ENCODE results near the gene TAAR2. TPM values are rescaled to one million over a fixed set of nuclear protein-coding genes. Genes with fewer than 3 reads are reported as not detected.
"Not testable (repeated sequence)": the region's sequence is repeated elsewhere in the genome, so short reads cannot be mapped to it uniquely, and the experiment has no call there.

The TAAR2 gene
- total RNA-seq, 1 donor from 2014 or later, result not detected

- DNase-seq (ENCODE audit: low read depth in 2 of 2), result no peak
Measured at GRCh38 chr6:132612449-132613108, 11.5 kb downstream of the TAAR2 start.

- DNase-seq (ENCODE audit: low read depth in 2 of 2), result no peak
Measured at GRCh38 chr6:132611616-132612015, 12.5 kb downstream of the TAAR2 start.

GRCh38 chr6:132607544-132608233, 16.4 kb downstream of the TAAR2 start:
- no peak for DNase-seq (ENCODE audit: low read depth in 2 of 2)

- DNase-seq (ENCODE audit: low read depth in 2 of 2), result no peak
Measured at GRCh38 chr6:132604635-132605152, 19.4 kb downstream of the TAAR2 start.

GRCh38 chr6:132600900-132601299, 23.2 kb downstream of the TAAR2 start:
- DNase-seq (ENCODE audit: low read depth in 2 of 2), result not testable (repeated sequence)

- no peak for DNase-seq (ENCODE audit: low read depth in 2 of 2)
Measured at GRCh38 chr6:132598473-132598872, 25.6 kb downstream of the TAAR2 start.

- DNase-seq (ENCODE audit: low read depth in 2 of 2), result no peak
Measured at GRCh38 chr6:132596201-132596600, 27.9 kb downstream of the TAAR2 start.

- no peak for DNase-seq (ENCODE audit: low read depth in 2 of 2)
Measured at GRCh38 chr6:132592855-132593254, 31.2 kb downstream of the TAAR2 start.

- DNase-seq (ENCODE audit: low read depth in 2 of 2), result no peak
Measured at GRCh38 chr6:132590362-132590761, 33.7 kb downstream of the TAAR2 start.

- no peak for DNase-seq (ENCODE audit: low read depth in 2 of 2)
Measured at GRCh38 chr6:132589454-132589853, 34.6 kb downstream of the TAAR2 start, which contains the start of gene TAAR5. Gene TAAR5, minus strand, starts transcription at chr6:132589741. Its CDS starts 55 bp downstream, at chr6:132589686.

- DNase-seq (ENCODE audit: low read depth in 2 of 2), result no peak
Measured at GRCh38 chr6:132587424-132587823, 36.7 kb downstream of the TAAR2 start.

- no peak for DNase-seq (ENCODE audit: low read depth in 2 of 2)
Measured at GRCh38 chr6:132584698-132585097, 39.4 kb downstream of the TAAR2 start.

GRCh38 chr6:132571774-132572173, 52.3 kb downstream of the TAAR2 start:
- DNase-seq (ENCODE audit: low read depth in 2 of 2), result no peak

GRCh38 chr6:132570221-132570777, 53.8 kb downstream of the TAAR2 start, which contains the start of gene TAAR6:
Gene TAAR6, plus strand, starts transcription at chr6:132570322. Its CDS starts 0 bp downstream, at chr6:132570322.
- DNase-seq (ENCODE audit: low read depth in 2 of 2), result no peak

- no peak for DNase-seq (ENCODE audit: low read depth in 2 of 2)
Measured at GRCh38 chr6:132569170-132569569, 54.9 kb downstream of the TAAR2 start.

- no peak for DNase-seq (ENCODE audit: low read depth in 2 of 2)
Measured at GRCh38 chr6:132568611-132569010, 55.5 kb downstream of the TAAR2 start.

GRCh38 chr6:132567566-132567965, 56.5 kb downstream of the TAAR2 start:
- no peak for DNase-seq (ENCODE audit: low read depth in 2 of 2)

Other genes with a start within 250 kb of the TAAR2 start
- under 0.01 and 0.22 TPM in 2 replicates for gene MOXD1, start 222.8 kb downstream of the TAAR2 start, total RNA-seq
- 19.8 and 52.0 TPM in 2 replicates for gene STX7, start 111.2 kb downstream of the TAAR2 start, total RNA-seq
- gene TAAR9, start 86.0 kb downstream of the TAAR2 start, total RNA-seq, result not detected in 2 replicates
- not detected in 2 replicates for gene TAAR8, start 71.6 kb downstream of the TAAR2 start, total RNA-seq
- not detected in 2 replicates for gene TAAR6, start 54.0 kb downstream of the TAAR2 start, total RNA-seq
- not detected in 2 replicates for gene TAAR5, start 34.5 kb downstream of the TAAR2 start, total RNA-seq
- not detected in 2 replicates for gene TAAR1, start 34.9 kb upstream of the TAAR2 start, total RNA-seq
- gene VNN1, start 89.8 kb upstream of the TAAR2 start, total RNA-seq, result under 0.01 TPM in 1 of 2 replicates, not detected in the other
- gene VNN2, start 133.6 kb upstream of the TAAR2 start, total RNA-seq, result not detected in 2 replicates
- 5.4 and 7.8 TPM in 2 replicates for gene SLC18B1, start 174.4 kb upstream of the TAAR2 start, total RNA-seq
- gene RPS12, start 190.3 kb upstream of the TAAR2 start, total RNA-seq, result 1,609 and 1,971 TPM in 2 replicates

Data from lung microvascular endothelial cell (primary cell).